Activated CD4-positive, alpha-beta T cell treated with anti-CD3 and anti-CD28 coated beads for 36 hours (primary cell): ENCODE results near the gene ING2. TPM values are rescaled to one million over a fixed set of nuclear protein-coding genes. Genes with fewer than 3 reads are reported as not detected.

ENCODE experiments used
- total RNA-seq, 2 experiments: library from RNA; stranded (reverse); gene quantifications; one replicate each; pipeline ENCODE4 v1.2.3, GENCODE V29; 2021

The ING2 gene
- total RNA-seq, 2 experiments from 2014 or later, result 19.9 to 30.0 TPM

Other genes starting within 250 kb of the ING2 start
- gene CLDN22, start 184.8 kb upstream of the ING2 start, total RNA-seq, result not detected
- gene CLDN24, start 182.6 kb upstream of the ING2 start, total RNA-seq, result not detected
- gene CDKN2AIP, start 60.4 kb upstream of the ING2 start, total RNA-seq, result 10 to 100 TPM; 19.4 to 22.8 TPM
- gene RWDD4, start 154.1 kb downstream of the ING2 start, total RNA-seq, result 10 to 100 TPM; 19.4 to 26.5 TPM
- gene TRAPPC11, start 154.2 kb downstream of the ING2 start, total RNA-seq, result 10 to 100 TPM; 27.7 to 37.9 TPM